Ascending aorta (tissue), 2 donors: ENCODE results near the gene GOLGA6C. TPM values are rescaled to one million over a fixed set of nuclear protein-coding genes. Genes with fewer than 3 reads are reported as not detected.

Source experiments
- DNase-seq, 2 donors: peaks; one replicate each; pipeline ENCODE4 v3.0.0-alpha.2; 2019; ENCODE audit warnings: low spot score in 2 of 2
- H3K27ac ChIP-seq, 2 donors: fragments of 200-600 bp; sonication (generic); one replicate each; pipeline ENCODE4 v1.5.1; 2016 to 2017; ENCODE audit warnings: mild to moderate bottlenecking in 1 of 2
- H3K27me3 ChIP-seq: fragments of 200-600 bp; sonication (generic); one replicate; pipeline ENCODE4 v1.5.1; 2017
- H3K36me3 ChIP-seq, 2 donors: fragments of 200-600 bp; sonication (generic); one replicate each; pipeline ENCODE4 v1.5.1; 2016
- H3K4me1 ChIP-seq, 2 donors: fragments of 200-600 bp; sonication (generic); one replicate each; pipeline ENCODE4 v1.5.1; 2016 to 2017; ENCODE audit warnings: mild to moderate bottlenecking in 1 of 2
- H3K4me3 ChIP-seq, 2 donors: fragments of 200-600 bp; sonication (generic); one replicate each; pipeline ENCODE4 v1.5.1; 2016 to 2017; ENCODE audit warnings: mild to moderate bottlenecking in 1 of 2
- H3K9me3 ChIP-seq, 2 donors: fragments of 200-600 bp; sonication (generic); one replicate each; pipeline ENCODE4 v1.5.1; 2016
- intact Hi-C: fragments of 100-400 bp; cut with DNase I; formaldehyde crosslinking; loops from one replicate; pipeline ENCODE4 v1.15.1; 2023
- total RNA-seq: library from RNA; depleted of rRNA; stranded (reverse); fragments of >200 nt; gene quantifications from one replicate; pipeline ENCODE4 v1.1.0, GENCODE V29; 2016
- TF ChIP-seq, protein P1 (sequence below), 3 experiments: fragments of 200-600 bp in 2 of 3; fragments of 450-650 bp in 1 of 3; sonication (generic) in 2 of 3; IDR thresholded peaks; one replicate each; pipeline ENCODE4 v1.5.1; 2016 to 2019; ENCODE audit warnings: antibody characterized with exemption in 3 of 3, mild to moderate bottlenecking in 1 of 3, moderate library complexity in 1 of 3

The GOLGA6C gene
- total RNA-seq, 1 donor from 2014 or later = not detected

DNA sequence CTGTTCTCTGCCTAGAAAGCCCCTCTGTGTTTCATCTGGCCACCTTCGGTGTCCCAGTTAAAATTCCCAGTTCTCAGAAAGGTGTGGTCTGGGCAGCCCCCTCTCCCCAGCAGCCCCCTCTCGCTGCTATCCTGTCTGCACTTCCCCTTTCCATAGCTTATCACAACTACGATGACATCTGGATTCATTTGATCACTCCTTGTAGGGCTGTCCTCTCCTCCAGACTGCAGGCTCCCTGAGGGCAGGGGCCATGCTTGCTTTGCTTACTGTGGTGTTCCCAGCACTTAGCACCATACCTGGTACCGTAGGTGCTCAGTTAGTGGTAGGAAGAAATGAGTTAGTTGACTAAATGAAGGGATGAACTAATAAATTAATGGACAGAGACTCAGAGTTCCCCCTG lies 26.3 kb upstream of the GOLGA6C start:
- H3K27ac ChIP-seq = no peak overlapping the region
- intact Hi-C loops = no loop called here
- no peak for DNase-seq
- H3K9me3 ChIP-seq = no peaks in the 10 kb centered on the region
- H3K36me3 ChIP-seq = no peaks in the 10 kb centered on the region
- H3K4me1 ChIP-seq = no peaks in the 10 kb centered on the region
- H3K27me3 ChIP-seq = no peaks in the 10 kb centered on the region
- H3K4me3 ChIP-seq = no peak overlapping the region
- TF ChIP-seq, protein P1, sequence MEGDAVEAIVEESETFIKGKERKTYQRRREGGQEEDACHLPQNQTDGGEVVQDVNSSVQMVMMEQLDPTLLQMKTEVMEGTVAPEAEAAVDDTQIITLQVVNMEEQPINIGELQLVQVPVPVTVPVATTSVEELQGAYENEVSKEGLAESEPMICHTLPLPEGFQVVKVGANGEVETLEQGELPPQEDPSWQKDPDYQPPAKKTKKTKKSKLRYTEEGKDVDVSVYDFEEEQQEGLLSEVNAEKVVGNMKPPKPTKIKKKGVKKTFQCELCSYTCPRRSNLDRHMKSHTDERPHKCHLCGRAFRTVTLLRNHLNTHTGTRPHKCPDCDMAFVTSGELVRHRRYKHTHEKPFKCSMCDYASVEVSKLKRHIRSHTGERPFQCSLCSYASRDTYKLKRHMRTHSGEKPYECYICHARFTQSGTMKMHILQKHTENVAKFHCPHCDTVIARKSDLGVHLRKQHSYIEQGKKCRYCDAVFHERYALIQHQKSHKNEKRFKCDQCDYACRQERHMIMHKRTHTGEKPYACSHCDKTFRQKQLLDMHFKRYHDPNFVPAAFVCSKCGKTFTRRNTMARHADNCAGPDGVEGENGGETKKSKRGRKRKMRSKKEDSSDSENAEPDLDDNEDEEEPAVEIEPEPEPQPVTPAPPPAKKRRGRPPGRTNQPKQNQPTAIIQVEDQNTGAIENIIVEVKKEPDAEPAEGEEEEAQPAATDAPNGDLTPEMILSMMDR (IDR thresholded peaks at IDR 0.05) = no peak

DNA sequence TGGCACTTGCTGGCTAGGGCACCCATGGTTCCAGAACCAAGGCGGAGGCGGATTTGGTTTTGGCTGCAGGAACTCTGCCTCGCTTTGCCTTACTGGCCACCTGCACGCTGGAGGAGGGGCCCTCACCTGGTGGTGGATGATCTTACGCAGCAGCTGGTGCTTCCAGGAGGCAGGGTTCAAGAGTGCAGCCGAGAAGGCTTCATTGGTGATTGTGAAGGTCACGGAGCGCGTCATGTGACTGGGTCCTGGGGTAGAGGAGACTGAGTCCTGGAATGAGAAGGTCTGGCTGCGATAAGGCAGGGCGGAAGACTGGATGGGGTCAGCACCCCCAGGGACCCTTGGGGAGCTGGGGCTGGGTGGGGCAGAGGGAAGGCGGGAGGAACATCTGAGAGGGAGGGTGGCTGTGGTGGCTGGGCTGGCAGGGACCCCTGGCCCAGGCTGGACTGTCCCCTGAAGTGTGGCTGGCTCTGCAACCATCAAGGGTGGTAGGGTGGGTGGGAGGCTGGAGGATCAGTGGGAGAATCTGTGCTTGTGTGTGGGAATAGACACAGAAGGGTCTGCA lies 25.8 kb upstream of the GOLGA6C start:
- H3K4me3 ChIP-seq = no peak overlapping the region
- no peak for DNase-seq
- intact Hi-C loops = no loop called here
- H3K9me3 ChIP-seq = no peaks in the 10 kb centered on the region
- TF ChIP-seq, protein P1 (IDR thresholded peaks at IDR 0.05) = no peak
- no peaks in the 10 kb centered on the region for H3K4me1 ChIP-seq
- H3K27me3 ChIP-seq = no peaks in the 10 kb centered on the region
- H3K27ac ChIP-seq = no peak overlapping the region
- no peaks in the 10 kb centered on the region for H3K36me3 ChIP-seq

DNA sequence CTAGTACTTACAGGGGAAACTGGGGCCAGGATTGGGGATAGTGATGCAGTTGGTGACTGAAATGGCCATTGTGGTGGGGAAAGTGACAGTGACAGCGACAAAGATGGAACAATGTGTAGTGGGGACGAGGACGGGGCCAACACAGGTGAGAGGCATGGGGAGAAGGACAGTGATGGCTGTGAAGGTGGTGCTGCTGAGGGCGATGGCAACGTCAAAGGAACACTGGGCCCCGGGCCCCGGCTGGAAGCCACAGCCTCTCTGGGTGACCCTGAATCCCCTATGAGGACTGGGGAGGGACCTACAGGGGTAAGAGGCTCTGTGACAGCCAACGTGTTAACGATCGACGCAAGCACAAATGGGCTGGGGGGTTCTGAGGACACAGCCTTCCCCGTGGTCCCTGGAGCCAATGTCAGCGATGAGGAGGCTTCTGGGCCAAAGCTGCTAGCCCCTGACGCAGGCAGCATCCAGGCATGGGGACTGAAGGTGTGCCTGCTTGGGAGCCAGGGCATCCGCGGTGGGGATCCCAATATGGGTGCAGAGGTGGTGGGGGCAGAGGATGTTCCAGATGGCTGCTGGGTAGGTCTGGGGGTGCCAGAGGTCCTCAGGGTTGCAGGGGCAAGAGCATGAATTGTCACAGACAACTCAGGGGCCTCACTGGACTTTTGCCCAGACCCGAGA lies 25.2 kb upstream of the GOLGA6C start:
- H3K4me1 ChIP-seq = no peaks in the 10 kb centered on the region
- no peak for DNase-seq
- H3K27ac ChIP-seq = no peak overlapping the region
- intact Hi-C loops = no loop called here
- TF ChIP-seq, protein P1 (IDR thresholded peaks at IDR 0.05) = no peak
- H3K36me3 ChIP-seq = no peaks in the 10 kb centered on the region
- H3K4me3 ChIP-seq = no peak overlapping the region
- H3K9me3 ChIP-seq = no peaks in the 10 kb centered on the region
- no peaks in the 10 kb centered on the region for H3K27me3 ChIP-seq

GRCh38 chr15:75233504-75234190 lies 24.5 kb upstream of the GOLGA6C start:
- no peak for DNase-seq
- TF ChIP-seq, protein P1 (IDR thresholded peaks at IDR 0.05) = no peak
- Histone ChIP-seq H3K27me3 (no peaks in the 10 kb centered on the region), H3K9me3 (no peaks in the 10 kb centered on the region), H3K36me3 (no peaks in the 10 kb centered on the region), H3K27ac (no peak overlapping the region), H3K4me1 (no peaks in the 10 kb centered on the region), H3K4me3 (no peak overlapping the region)
- intact Hi-C loops = no loop called here

DNA sequence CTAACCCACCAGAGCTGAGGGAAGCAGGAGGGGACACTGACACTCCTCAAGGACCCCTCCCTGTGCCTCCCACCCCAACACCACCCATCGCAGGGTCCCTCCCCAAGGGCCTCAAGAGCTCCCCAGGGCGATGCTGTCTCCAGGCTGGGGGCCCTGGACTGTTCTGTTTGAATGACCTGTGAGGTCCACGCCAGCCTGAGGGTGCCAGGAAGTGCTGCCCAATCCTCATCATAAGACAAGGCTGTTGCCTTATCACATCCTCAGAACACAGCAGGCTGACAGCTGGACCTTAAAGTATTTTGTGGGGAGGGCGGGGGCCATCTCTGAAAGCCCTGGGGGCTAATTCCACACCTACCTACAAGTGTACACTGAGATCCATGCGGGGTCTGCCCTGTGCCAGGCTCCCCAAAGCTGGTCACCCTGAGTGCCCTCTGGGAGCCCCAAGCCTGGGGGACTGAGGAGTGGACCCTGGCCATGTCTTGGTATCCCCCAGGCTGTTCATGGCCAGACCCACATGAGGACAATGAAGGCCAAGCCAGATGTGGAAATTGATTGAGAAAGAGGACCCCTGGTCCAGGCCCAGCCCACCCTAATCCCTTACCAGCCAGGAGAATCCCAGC lies 23.8 kb upstream of the GOLGA6C start:
- H3K4me1 ChIP-seq = no peaks in the 10 kb centered on the region
- intact Hi-C loops = no loop called here
- H3K27me3 ChIP-seq = no peaks in the 10 kb centered on the region
- no peak overlapping the region for H3K27ac ChIP-seq
- H3K4me3 ChIP-seq = no peak overlapping the region
- TF ChIP-seq, protein P1 (IDR thresholded peaks at IDR 0.05) = no peak
- H3K36me3 ChIP-seq = no peaks in the 10 kb centered on the region
- no peak for DNase-seq
- H3K9me3 ChIP-seq = no peaks in the 10 kb centered on the region
